ENCODE results near the gene GINM1. TPM values are rescaled to one million over a fixed set of nuclear protein-coding genes. Genes with fewer than 3 reads are reported as not detected.

Gene GINM1, protein sequence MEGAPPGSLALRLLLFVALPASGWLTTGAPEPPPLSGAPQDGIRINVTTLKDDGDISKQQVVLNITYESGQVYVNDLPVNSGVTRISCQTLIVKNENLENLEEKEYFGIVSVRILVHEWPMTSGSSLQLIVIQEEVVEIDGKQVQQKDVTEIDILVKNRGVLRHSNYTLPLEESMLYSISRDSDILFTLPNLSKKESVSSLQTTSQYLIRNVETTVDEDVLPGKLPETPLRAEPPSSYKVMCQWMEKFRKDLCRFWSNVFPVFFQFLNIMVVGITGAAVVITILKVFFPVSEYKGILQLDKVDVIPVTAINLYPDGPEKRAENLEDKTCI
- total RNA-seq, result 40.8 and 48.0 TPM in 2 replicates

DNA sequence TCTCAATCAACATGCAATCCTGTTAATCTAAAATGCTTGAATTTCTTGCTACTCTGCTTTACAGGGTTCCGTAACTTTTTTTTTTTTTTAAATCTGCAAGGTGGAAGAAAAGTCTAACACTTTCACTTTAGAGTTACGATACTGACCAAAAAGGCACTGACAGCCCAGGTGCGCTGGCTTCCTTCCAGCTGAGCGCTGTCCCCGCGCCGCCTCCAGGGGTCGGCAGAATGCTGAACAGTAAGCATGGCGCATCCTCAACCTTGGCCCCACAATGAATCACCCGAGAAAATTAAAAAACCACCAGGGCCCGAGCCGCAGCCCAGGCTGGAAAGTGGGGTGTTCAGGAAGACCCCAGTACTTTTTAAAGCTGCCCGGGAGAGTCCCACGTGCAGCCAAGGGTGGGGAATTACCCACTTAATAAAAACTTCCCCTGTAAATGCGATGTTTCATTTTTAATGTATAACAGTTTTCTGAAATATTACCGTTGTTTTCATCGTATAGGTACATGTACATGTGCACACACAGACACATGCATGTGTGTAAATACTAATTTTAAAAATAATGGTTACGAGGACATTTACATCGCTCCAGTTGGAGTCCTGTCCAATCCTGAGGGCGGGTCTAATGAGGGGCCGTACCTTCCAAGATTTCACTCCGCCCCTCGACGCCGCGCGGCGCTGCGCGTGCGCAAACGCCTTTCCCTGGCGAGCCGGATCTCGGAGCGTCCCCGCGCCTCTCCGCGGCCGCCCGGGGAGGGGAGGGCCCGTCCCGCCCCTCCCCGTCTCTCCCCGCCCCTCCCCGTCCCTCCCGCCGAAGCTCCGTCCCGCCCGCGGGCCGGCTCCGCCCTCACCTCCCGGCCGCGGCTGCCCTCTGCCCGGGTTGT lies at the start of gene GINM1:
GINM1 (plus strand) TSS at position 849 of the 883 bp plus-strand sequence. CDS start 40 bp downstream, outside the sequence.

GRCh38 chr6:149545754-149546471 lies 20.3 kb upstream of the GINM1 start, which contains the start of gene PPIL4:
TSS of gene PPIL4 (minus strand) at chr6:149546043. CDS start at chr6:149546005, 38 bp downstream.

Small RNA genes within 50 kb of the gene (small RNA-seq; reads per million reads assigned to genes)
- gene RF00019 (not detected), gene RF00410 (not detected), gene RNU7-3P (not detected)

Other genes starting within 250 kb of the GINM1 start
- gene TAB2, start 248.7 kb upstream of the GINM1 start, total RNA-seq, result 24.2 and 26.4 TPM in 2 replicates
- 0.65 and 2.4 TPM in 2 replicates for gene SUMO4, start 166.1 kb upstream of the GINM1 start, total RNA-seq
- gene ZC3H12D, start 81.4 kb upstream of the GINM1 start, total RNA-seq, result under 0.01 TPM in 1 of 2 replicates, not detected in the other
- 27.1 and 32.8 TPM in 2 replicates for gene PPIL4, start 20.3 kb upstream of the GINM1 start, total RNA-seq
- 16.3 and 27.7 TPM in 2 replicates for gene KATNA1, start 82.3 kb downstream of the GINM1 start, total RNA-seq
- 26.8 and 27.4 TPM in 2 replicates for gene LATS1, start 151.7 kb downstream of the GINM1 start, total RNA-seq
- gene NUP43, start 180.2 kb downstream of the GINM1 start, total RNA-seq, result 31.0 and 54.1 TPM in 2 replicates
- gene PCMT1, start 183.4 kb downstream of the GINM1 start, total RNA-seq, result 128 and 154 TPM in 2 replicates